ENCODE results near the gene SORD.
"Not testable (repeated sequence)": the region's sequence is repeated elsewhere in the genome, so short reads cannot be mapped to it uniquely, and the experiment has no call there.

Gene SORD

DNA sequence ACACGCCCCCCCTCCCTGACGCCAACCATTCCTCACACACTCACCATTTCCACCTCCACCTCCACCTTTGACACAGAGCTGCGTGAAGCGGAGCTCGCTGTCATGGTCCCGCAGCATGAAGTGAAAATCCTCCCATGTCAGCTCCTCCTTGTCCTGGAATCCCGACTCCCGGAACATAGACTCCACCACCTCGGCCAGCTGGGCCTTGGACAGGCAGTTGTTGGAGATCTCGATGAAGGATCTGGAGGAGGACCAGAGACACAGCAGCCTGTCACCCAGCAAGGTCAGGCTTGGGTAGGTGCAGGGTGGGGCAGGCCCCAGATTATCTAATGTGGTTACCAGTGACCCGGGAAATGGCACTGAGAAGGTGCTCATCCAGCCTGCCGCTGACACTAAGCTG, 78.8 kb downstream of the SORD start:
- TF ChIP-seq, protein P1, sequence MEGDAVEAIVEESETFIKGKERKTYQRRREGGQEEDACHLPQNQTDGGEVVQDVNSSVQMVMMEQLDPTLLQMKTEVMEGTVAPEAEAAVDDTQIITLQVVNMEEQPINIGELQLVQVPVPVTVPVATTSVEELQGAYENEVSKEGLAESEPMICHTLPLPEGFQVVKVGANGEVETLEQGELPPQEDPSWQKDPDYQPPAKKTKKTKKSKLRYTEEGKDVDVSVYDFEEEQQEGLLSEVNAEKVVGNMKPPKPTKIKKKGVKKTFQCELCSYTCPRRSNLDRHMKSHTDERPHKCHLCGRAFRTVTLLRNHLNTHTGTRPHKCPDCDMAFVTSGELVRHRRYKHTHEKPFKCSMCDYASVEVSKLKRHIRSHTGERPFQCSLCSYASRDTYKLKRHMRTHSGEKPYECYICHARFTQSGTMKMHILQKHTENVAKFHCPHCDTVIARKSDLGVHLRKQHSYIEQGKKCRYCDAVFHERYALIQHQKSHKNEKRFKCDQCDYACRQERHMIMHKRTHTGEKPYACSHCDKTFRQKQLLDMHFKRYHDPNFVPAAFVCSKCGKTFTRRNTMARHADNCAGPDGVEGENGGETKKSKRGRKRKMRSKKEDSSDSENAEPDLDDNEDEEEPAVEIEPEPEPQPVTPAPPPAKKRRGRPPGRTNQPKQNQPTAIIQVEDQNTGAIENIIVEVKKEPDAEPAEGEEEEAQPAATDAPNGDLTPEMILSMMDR (conservative IDR thresholded peaks at IDR 0.05) = no peak
- no peak overlapping the region for H3K27ac ChIP-seq

DNA sequence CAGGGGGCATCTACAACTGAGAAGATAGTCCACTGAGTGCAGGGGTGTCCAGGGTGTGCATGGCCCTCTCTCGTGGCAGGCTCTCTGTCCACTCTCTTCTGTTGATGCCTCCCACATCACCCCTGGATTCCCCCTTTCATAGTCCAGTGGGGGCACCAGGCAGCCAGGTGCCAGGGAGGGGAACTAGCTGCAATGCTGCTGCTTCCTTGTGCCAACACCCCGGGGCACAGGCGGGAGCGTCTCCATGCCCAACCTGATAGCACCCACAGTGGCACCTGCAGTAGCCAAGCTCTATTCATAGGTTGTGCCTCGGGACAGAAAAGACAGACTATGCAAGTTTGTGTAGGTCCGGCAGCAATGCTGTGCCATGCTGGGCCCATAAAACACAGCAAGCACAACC, 79.2 kb downstream of the SORD start:
- no peak overlapping the region for H3K27ac ChIP-seq
- TF ChIP-seq, protein P1 (conservative IDR thresholded peaks at IDR 0.05) = no peak

DNA sequence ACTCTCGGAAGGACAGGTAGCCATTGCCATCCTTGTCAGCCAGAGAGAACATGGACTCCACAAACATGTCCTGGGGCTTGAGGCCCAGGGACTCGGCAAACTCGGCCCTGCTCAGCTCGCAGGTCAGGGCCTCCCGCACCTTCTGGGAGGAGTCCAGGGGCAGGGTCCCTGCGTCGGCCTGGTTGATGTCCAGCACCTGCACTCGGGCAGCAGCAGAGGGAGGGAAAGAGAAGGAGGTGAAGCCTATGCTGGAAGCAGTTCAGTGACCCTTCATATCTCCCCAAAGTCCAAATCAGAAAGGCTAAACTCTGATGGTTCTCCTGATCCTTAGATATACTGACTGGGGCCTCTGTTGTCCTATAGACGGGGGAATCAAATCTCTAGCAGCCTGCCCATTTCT, 81.2 kb downstream of the SORD start:
- not testable (repeated sequence) for H3K27ac ChIP-seq

DNA sequence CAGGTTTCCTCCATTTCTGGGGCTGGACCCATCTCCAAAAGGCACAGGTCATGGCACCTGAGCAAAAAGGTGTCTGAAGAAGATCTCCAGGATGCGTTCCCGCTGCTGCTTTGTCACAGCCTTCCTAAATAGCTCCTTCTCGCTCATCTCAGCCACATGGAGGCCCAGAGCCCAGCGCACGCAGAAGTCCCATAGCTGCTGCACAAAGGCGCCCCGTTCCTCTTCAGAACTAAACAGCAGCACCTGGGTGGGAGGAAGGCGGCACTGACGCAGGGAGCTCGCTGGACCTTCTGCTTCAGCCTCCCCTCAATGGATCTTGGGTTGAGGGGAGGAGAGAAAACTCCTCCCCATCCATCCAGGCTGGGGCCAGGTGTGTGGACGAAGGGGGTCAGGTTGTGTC, 82.6 kb downstream of the SORD start:
- no peak overlapping the region for H3K27ac ChIP-seq
- TF ChIP-seq, protein P1 (conservative IDR thresholded peaks at IDR 0.05) = no peak

DNA sequence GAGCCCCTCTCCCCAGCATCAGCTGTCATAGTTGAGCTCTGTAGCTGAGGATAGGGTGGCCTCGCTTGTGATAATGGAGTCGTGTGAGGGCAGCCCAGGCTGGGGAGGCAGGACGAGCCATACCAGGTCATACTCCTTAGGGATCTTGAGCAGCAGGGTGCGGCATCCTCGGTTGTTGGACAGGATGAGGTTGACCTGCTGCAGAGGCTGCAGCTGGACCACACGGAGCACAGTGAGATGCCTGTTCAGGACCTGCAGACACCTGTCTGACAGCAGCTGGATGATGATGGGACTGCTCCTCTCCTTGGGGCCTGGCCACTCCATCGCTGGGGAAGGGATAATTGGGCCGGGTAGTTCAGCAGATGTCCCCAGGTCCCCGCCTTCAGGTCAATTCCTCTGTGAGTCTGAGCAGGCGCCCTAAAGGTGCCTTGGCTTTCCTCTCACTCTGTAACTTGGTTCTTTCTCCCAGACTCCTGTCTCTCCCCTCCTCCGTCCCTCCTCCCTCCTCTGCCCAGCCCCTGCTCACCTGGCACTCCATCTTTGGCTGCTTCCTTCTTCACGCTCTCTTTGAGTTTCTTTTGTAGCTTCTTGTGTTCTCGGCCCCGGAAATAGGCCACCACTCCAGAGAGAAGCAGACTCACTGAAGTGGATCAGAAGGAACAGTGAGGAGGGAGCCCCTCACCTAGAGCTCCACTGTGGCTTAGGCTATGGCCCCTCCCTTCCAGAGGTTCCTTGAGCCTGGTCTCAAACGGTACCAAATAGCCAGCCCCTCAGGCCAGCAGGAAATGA, 83.2 kb downstream of the SORD start:
- TF ChIP-seq, protein P1 (conservative IDR thresholded peaks at IDR 0.05) = no peak
- no peak overlapping the region for H3K27ac ChIP-seq

DNA sequence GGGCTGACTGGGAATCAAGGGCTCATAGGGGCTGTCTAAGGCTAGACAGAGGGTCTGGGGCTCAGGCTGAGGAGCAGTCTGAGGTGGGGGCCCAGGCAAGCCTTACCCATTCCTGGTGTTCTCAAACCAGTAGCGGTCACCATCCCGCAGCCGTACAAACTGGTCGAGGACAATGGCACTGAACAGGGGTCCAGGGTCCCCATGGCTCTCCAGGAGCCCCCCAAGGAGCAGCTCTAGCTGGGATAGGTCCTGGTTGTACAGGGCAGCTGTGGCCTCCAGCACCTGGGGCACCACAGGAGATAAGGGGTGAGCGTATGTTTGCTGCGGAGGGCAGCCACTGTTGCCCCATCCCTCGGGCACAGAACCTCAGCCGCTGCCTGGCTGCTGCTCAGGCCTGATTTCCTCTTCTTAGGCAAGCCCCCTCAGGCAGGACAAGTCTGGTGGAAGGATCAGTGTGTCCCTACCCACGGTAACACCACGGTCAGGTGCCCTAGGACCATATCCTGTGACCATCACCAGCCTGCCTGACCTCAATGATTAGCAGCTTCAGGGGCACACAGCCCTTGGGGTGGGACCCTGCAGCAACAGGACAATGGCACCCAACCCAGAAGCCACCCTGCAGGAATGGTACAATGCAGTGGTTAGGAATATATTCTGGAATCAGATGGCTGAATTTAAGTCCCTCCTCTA, 85.1 kb downstream of the SORD start:
- H3K27ac ChIP-seq = no peak overlapping the region
- TF ChIP-seq, protein P1 (conservative IDR thresholded peaks at IDR 0.05) = no peak

DNA sequence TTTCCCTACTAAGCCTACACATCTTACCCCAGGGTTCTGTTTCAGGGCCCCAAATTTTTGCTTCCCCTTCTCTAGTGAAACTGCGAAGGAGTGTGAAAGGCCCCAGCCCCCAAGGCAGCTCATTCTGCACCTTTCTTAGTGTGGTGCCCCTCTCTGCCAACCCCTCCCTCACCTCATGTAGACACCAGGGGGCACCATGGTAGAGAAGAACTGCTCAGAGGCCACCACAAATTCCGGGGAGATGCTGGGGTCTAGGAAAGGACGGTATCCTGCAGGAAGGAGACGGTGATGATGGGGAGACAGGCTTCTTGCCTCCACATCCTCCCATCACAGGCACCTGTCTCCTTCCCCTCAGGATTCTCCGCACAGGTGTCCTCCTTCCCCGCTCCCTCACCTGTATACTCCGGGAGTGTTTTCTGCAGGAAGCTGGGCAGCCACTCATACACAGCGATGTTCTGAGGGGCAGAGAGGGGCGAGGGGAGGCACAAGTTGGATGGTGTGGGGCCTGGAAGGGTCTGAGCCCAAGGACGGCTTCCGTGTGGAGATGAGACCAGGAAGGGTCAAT, 87.3 kb downstream of the SORD start:
- no peak overlapping the region for H3K27ac ChIP-seq
- TF ChIP-seq, protein P1 (conservative IDR thresholded peaks at IDR 0.05) = no peak
